ENCODE measurements around the gene TSPYL2. TPM values are rescaled to one million over a fixed set of nuclear protein-coding genes. Genes with fewer than 3 reads are reported as not detected.

TSPYL2 gene
- total and polyA plus RNA-seq, 2 of the 4 experiments (the other 2 are of a cell fraction) = 19.2 to 49.7 TPM

DNA sequence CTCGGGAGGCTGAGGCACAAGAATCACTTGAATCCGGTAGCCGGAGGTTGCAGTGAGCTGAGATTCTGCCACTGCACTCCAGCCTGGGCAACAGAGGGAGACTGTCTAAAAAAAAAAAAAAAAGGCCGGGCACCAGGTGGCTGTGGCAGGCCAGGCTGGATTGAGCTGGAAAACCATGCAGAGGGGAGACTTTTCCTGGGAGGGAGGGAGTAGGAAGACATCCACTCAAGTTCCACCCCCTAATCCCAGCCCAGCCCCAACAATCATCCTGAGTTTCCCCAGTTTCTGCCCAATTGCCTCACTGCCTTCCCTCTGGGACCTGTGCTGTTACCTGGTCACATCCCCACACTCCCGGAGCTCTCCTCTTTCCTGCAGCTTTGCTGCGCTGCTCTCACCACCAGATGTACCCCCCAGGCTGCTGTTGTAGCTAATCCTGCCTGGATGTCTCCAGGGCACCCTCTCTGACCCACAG lies 9.0 kb upstream of the TSPYL2 start:
- Histone ChIP-seq H4K5ac (ENCODE audit: low read depth, low read length) (no peak overlapping the region), H3K4me2 (ENCODE audit: low read depth, low read length) (no peak overlapping the region), H3K4me1 (ENCODE audit: control insufficient read depth, insufficient read depth, low read length) (peaks cover 2% of the 10 kb centered on the region; the same call in 1 of the 2 replicates), H2BK15ac (ENCODE audit: low read depth, low read length) (no peak overlapping the region), H4K91ac (ENCODE audit: insufficient read depth, low read depth, low read length) (no peak overlapping the region), H3K4me3 (ENCODE audit: insufficient read depth, low read depth, low read length) (no peak overlapping the region), H2AK5ac (ENCODE audit: low read depth, low read length) (no peak overlapping the region), H4K8ac (ENCODE audit: low read depth in 2 of 2, low read length in 2 of 2) (no peak overlapping the region), H3K9me1 (ENCODE audit: insufficient read depth, low read length) (peaks cover 3% of the 10 kb centered on the region; the same call in 1 of the 2 replicates), H2BK20ac (ENCODE audit: low read depth, low read length) (no peak overlapping the region), H3K23ac (ENCODE audit: low read depth, low read length) (no peak overlapping the region), H4K20me1 (ENCODE audit: insufficient read depth, low read length) (peaks cover 17% of the 10 kb centered on the region), H2AK9ac (replicated peaks; ENCODE audit: low read depth, low read length, poor library complexity) (no peak overlapping the region), H3K27me3 (ENCODE audit: control insufficient read depth, insufficient read depth, low read length) (no peaks in the 10 kb centered on the region; the same call in 1 of the 2 replicates), H3K4ac (ENCODE audit: low read depth, low read length) (no peak overlapping the region), H2BK120ac (ENCODE audit: low read depth, low read length) (no peak overlapping the region), H3K18ac (ENCODE audit: low read depth, low read length) (no peak overlapping the region), H2BK5ac (ENCODE audit: low read depth, low read length, poor library complexity, severe bottlenecking) (no peak overlapping the region), H3K79me1 (ENCODE audit: low read depth in 1 of 2, low read length in 2 of 2) (peaks cover 0 to 26% of the 10 kb centered on the region in 2 experiments; a peak in 2 of 4 replicates), H3K36me3 (ENCODE audit: control insufficient read depth, insufficient read depth, low read length) (peaks cover 13% of the 10 kb centered on the region), H3K14ac (replicated peaks; ENCODE audit: low read depth, low read length) (no peak overlapping the region), H3K27ac (ENCODE audit: insufficient read depth, low read length) (no peak overlapping the region), H3K9ac (ENCODE audit: low read depth, low read length) (no peak overlapping the region), H3K9me3 (ENCODE audit: control insufficient read depth, insufficient read depth, low read length) (no peaks in the 10 kb centered on the region), H3K56ac (ENCODE audit: extremely low read depth, insufficient read depth, low read length) (no peak overlapping the region), H2AFZ (replicated peaks; ENCODE audit: low read length, poor library complexity) (no peak overlapping the region)
- in situ Hi-C loops (cut with MboI; ENCODE audit: low sequenced_read_pairs) (no loop called here), dilution Hi-C loops (cut with HindIII; ENCODE audit: low sequenced_read_pairs, unreplicated experiment) (no loop called here), intact Hi-C loops (cut with micrococcal nuclease) (no loop called here)
- WGBS, 2 experiments (ENCODE audit: extremely low coverage in 2 of 2, insufficient read length in 1 of 2) = 52% methylated on average over 3 of the region's 6 CpGs; no CpG with 5 or more reads in 1 of the 2 experiments
- ATAC-seq (ENCODE audit: low read depth) = no peak
- no peak for TF ChIP-seq RAD21 (IDR thresholded peaks at IDR 0.05; ENCODE audit: low read length)
- no peak for TF ChIP-seq BHLHE40 (IDR thresholded peaks at IDR 0.05; ENCODE audit: low read depth, low read length)
- TF ChIP-seq, protein P1, sequence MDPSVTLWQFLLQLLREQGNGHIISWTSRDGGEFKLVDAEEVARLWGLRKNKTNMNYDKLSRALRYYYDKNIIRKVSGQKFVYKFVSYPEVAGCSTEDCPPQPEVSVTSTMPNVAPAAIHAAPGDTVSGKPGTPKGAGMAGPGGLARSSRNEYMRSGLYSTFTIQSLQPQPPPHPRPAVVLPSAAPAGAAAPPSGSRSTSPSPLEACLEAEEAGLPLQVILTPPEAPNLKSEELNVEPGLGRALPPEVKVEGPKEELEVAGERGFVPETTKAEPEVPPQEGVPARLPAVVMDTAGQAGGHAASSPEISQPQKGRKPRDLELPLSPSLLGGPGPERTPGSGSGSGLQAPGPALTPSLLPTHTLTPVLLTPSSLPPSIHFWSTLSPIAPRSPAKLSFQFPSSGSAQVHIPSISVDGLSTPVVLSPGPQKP (IDR thresholded peaks at IDR 0.05; ENCODE audit: borderline replicate concordance, low read depth, low read length) = no peak
- TF ChIP-seq, protein P2, sequence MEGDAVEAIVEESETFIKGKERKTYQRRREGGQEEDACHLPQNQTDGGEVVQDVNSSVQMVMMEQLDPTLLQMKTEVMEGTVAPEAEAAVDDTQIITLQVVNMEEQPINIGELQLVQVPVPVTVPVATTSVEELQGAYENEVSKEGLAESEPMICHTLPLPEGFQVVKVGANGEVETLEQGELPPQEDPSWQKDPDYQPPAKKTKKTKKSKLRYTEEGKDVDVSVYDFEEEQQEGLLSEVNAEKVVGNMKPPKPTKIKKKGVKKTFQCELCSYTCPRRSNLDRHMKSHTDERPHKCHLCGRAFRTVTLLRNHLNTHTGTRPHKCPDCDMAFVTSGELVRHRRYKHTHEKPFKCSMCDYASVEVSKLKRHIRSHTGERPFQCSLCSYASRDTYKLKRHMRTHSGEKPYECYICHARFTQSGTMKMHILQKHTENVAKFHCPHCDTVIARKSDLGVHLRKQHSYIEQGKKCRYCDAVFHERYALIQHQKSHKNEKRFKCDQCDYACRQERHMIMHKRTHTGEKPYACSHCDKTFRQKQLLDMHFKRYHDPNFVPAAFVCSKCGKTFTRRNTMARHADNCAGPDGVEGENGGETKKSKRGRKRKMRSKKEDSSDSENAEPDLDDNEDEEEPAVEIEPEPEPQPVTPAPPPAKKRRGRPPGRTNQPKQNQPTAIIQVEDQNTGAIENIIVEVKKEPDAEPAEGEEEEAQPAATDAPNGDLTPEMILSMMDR (conservative IDR thresholded peaks at IDR 0.05; ENCODE audit: low read depth, low read length) = no peak
- TF ChIP-seq POLR2A (IDR thresholded peaks at IDR 0.05; ENCODE audit: low read depth, low read length) = no peak
- no peak for TF ChIP-seq FOS (IDR thresholded peaks at IDR 0.05; ENCODE audit: low read depth, low read length)
- no peak for TF ChIP-seq RFX5 (IDR thresholded peaks at IDR 0.05; ENCODE audit: low read depth, low read length)
- TF ChIP-seq NFE2L2 (IDR thresholded peaks at IDR 0.05; ENCODE audit: low read depth, low read length) = no peak
- TF ChIP-seq, protein P3, sequence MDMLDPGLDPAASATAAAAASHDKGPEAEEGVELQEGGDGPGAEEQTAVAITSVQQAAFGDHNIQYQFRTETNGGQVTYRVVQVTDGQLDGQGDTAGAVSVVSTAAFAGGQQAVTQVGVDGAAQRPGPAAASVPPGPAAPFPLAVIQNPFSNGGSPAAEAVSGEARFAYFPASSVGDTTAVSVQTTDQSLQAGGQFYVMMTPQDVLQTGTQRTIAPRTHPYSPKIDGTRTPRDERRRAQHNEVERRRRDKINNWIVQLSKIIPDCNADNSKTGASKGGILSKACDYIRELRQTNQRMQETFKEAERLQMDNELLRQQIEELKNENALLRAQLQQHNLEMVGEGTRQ (IDR thresholded peaks at IDR 0.05; ENCODE audit: low read depth, low read length) = no peak
- TF ChIP-seq CHD1 (IDR thresholded peaks at IDR 0.05; ENCODE audit: low read depth, low read length) = no peak
- no peak for TF ChIP-seq MAFK (IDR thresholded peaks at IDR 0.05; ENCODE audit: low read depth, low read length)
- no peak for TF ChIP-seq CEBPB (IDR thresholded peaks at IDR 0.05; ENCODE audit: low read depth, low read length)
- no peak for TF ChIP-seq SMC3 (IDR thresholded peaks at IDR 0.05; ENCODE audit: low read depth, low read length)
- no peak for TF ChIP-seq MXI1 (IDR thresholded peaks at IDR 0.05; ENCODE audit: borderline replicate concordance, low read depth, low read length)
- no peak for TF ChIP-seq RCOR1 (IDR thresholded peaks at IDR 0.05; ENCODE audit: insufficient replicate concordance, low read length)
- TF ChIP-seq MAZ (IDR thresholded peaks at IDR 0.05; ENCODE audit: borderline replicate concordance, low read depth, low read length) = no peak
- ChIA-PET CTCF (no interaction called here), POLR2A (ENCODE audit: unreplicated experiment) (no interaction called here)
- no TSS peak for BruUV-seq (replicated peaks)
- DNase-seq = no peak
